ENCODE data around the gene LYVE1.

The LYVE1 gene

GRCh38 chr11:10575346-10576034, 7.0 kb upstream of the LYVE1 start:
- no peak for TF ChIP-seq REST (IDR thresholded peaks at IDR 0.05; ENCODE audit: insufficient read depth in 1 of 2, low read depth in 2 of 2, low read length in 2 of 2)
- TF ChIP-seq TAF1 (IDR thresholded peaks at IDR 0.05; ENCODE audit: borderline replicate concordance, insufficient read depth, low read length): no peak
- TF ChIP-seq POLR2AphosphoS5 (IDR thresholded peaks at IDR 0.05; ENCODE audit: low read depth, low read length): no peak
- no peak for TF ChIP-seq FOXP2 (optimal IDR thresholded peaks at IDR 0.05; ENCODE audit: borderline replicate concordance, extremely low read depth, extremely low read length, insufficient read depth)
- TF ChIP-seq SIN3A (IDR thresholded peaks at IDR 0.05; ENCODE audit: borderline replicate concordance, insufficient read depth, low read length): no peak

- TF ChIP-seq POLR2AphosphoS5 (IDR thresholded peaks at IDR 0.05; ENCODE audit: low read depth, low read length) (no peak), FOXP2 (optimal IDR thresholded peaks at IDR 0.05; ENCODE audit: borderline replicate concordance, extremely low read depth, extremely low read length, insufficient read depth) (no peak), SIN3A (IDR thresholded peaks at IDR 0.05; ENCODE audit: borderline replicate concordance, insufficient read depth, low read length) (no peak), TAF1 (IDR thresholded peaks at IDR 0.05; ENCODE audit: borderline replicate concordance, insufficient read depth, low read length) (no peak), REST (IDR thresholded peaks at IDR 0.05; ENCODE audit: insufficient read depth in 1 of 2, low read depth in 2 of 2, low read length in 2 of 2) (no peak)
These were observed 5.1 kb upstream of the LYVE1 start for GRCh38 chr11:10573556-10573955.

GRCh38 chr11:10573028-10573427, 4.6 kb upstream of the LYVE1 start:
- TF ChIP-seq POLR2AphosphoS5 (IDR thresholded peaks at IDR 0.05; ENCODE audit: low read depth, low read length) (no peak), TAF1 (IDR thresholded peaks at IDR 0.05; ENCODE audit: borderline replicate concordance, insufficient read depth, low read length) (no peak), REST (IDR thresholded peaks at IDR 0.05; ENCODE audit: insufficient read depth in 1 of 2, low read depth in 2 of 2, low read length in 2 of 2) (no peak), SIN3A (IDR thresholded peaks at IDR 0.05; ENCODE audit: borderline replicate concordance, insufficient read depth, low read length) (no peak), FOXP2 (optimal IDR thresholded peaks at IDR 0.05; ENCODE audit: borderline replicate concordance, extremely low read depth, extremely low read length, insufficient read depth) (no peak)

- TF ChIP-seq POLR2AphosphoS5 (IDR thresholded peaks at IDR 0.05; ENCODE audit: low read depth, low read length): no peak
- TF ChIP-seq SIN3A (IDR thresholded peaks at IDR 0.05; ENCODE audit: borderline replicate concordance, insufficient read depth, low read length): no peak
These were observed 4.1 kb upstream of the LYVE1 start for GRCh38 chr11:10572533-10572932.

GRCh38 chr11:10567446-10567845, 1.0 kb downstream of the LYVE1 start:
- TF ChIP-seq FOXP2 (optimal IDR thresholded peaks at IDR 0.05; ENCODE audit: borderline replicate concordance, extremely low read depth, extremely low read length, insufficient read depth): no peak
- no peak for TF ChIP-seq REST (IDR thresholded peaks at IDR 0.05; ENCODE audit: insufficient read depth in 1 of 2, low read depth in 2 of 2, low read length in 2 of 2)
- no peak for TF ChIP-seq SIN3A (IDR thresholded peaks at IDR 0.05; ENCODE audit: borderline replicate concordance, insufficient read depth, low read length)
- no peak for TF ChIP-seq TAF1 (IDR thresholded peaks at IDR 0.05; ENCODE audit: borderline replicate concordance, insufficient read depth, low read length)
- no peak for TF ChIP-seq POLR2AphosphoS5 (IDR thresholded peaks at IDR 0.05; ENCODE audit: low read depth, low read length)
